ENCODE data around the gene KANSL1.

KANSL1 gene

GRCh38 chr17:45985447-45985846 lies 207.8 kb downstream of the KANSL1 start:
- Histone ChIP-seq H2AFZ (ENCODE audit: low read depth, low read length, severe bottlenecking) (no peak overlapping the region), H3K4me3 (ENCODE audit: insufficient read depth, low read length, poor library complexity, severe bottlenecking) (no peak overlapping the region), H3K36me3 (ENCODE audit: low read length) (no peaks in the 10 kb centered on the region), H3K27ac (ENCODE audit: low read depth, low read length) (no peak overlapping the region), H3K9me3 (ENCODE audit: insufficient read depth, low read length) (no peaks in the 10 kb centered on the region), H3K27me3 (ENCODE audit: low read length) (no peaks in the 10 kb centered on the region), H3K79me2 (ENCODE audit: insufficient read depth, low read length) (no peaks in the 10 kb centered on the region), H3K9ac (ENCODE audit: low read length) (no peak overlapping the region), H4K20me1 (ENCODE audit: low read depth, low read length) (no peaks in the 10 kb centered on the region), H3K9me2 (replicated peaks; ENCODE audit: insufficient read depth, low read length) (no peaks in the 10 kb centered on the region), H3K4me2 (ENCODE audit: low read depth, low read length, poor library complexity, severe bottlenecking) (no peak overlapping the region), H3F3A (ENCODE audit: insufficient read depth) (no peaks in the 10 kb centered on the region)
- TF ChIP-seq EZH2phosphoT487 (conservative IDR thresholded peaks at IDR 0.05; ENCODE audit: low read length) (no peak), CTCF (IDR thresholded peaks at IDR 0.05; ENCODE audit: insufficient read depth, low read length, poor library complexity, severe bottlenecking) (no peak)

- H3K79me2 ChIP-seq (ENCODE audit: insufficient read depth, low read length) = no peaks in the 10 kb centered on the region
- H3K9ac ChIP-seq (ENCODE audit: low read length) = no peak overlapping the region
- H2AFZ ChIP-seq (ENCODE audit: low read depth, low read length, severe bottlenecking) = no peak overlapping the region
- no peak overlapping the region for H3K4me2 ChIP-seq (ENCODE audit: low read depth, low read length, poor library complexity, severe bottlenecking)
- H3K36me3 ChIP-seq (ENCODE audit: low read length) = no peaks in the 10 kb centered on the region
- no peaks in the 10 kb centered on the region for H3K27me3 ChIP-seq (ENCODE audit: low read length)
- no peaks in the 10 kb centered on the region for H4K20me1 ChIP-seq (ENCODE audit: low read depth, low read length)
- no peaks in the 10 kb centered on the region for H3K9me2 ChIP-seq (replicated peaks; ENCODE audit: insufficient read depth, low read length)
- H3K9me3 ChIP-seq (ENCODE audit: insufficient read depth, low read length) = no peaks in the 10 kb centered on the region
- TF ChIP-seq EZH2phosphoT487 (conservative IDR thresholded peaks at IDR 0.05; ENCODE audit: low read length) (no peak), CTCF (IDR thresholded peaks at IDR 0.05; ENCODE audit: insufficient read depth, low read length, poor library complexity, severe bottlenecking) (no peak)
- no peak overlapping the region for H3K4me3 ChIP-seq (ENCODE audit: insufficient read depth, low read length, poor library complexity, severe bottlenecking)
- H3F3A ChIP-seq (ENCODE audit: insufficient read depth) = no peaks in the 10 kb centered on the region
- no peak overlapping the region for H3K27ac ChIP-seq (ENCODE audit: low read depth, low read length)
Measured at GRCh38 chr17:45984368-45984767, 208.9 kb downstream of the KANSL1 start.

- Histone ChIP-seq H3K27ac (ENCODE audit: low read depth, low read length) (no peak overlapping the region), H3K9ac (ENCODE audit: low read length) (no peak overlapping the region), H3K4me3 (ENCODE audit: insufficient read depth, low read length, poor library complexity, severe bottlenecking) (no peak overlapping the region), H3K9me2 (replicated peaks; ENCODE audit: insufficient read depth, low read length) (no peaks in the 10 kb centered on the region), H3K4me2 (ENCODE audit: low read depth, low read length, poor library complexity, severe bottlenecking) (no peak overlapping the region), H3K27me3 (ENCODE audit: low read length) (no peaks in the 10 kb centered on the region), H4K20me1 (ENCODE audit: low read depth, low read length) (no peaks in the 10 kb centered on the region), H3F3A (ENCODE audit: insufficient read depth) (no peaks in the 10 kb centered on the region), H3K79me2 (ENCODE audit: insufficient read depth, low read length) (no peaks in the 10 kb centered on the region), H3K9me3 (ENCODE audit: insufficient read depth, low read length) (no peaks in the 10 kb centered on the region), H3K36me3 (ENCODE audit: low read length) (no peaks in the 10 kb centered on the region), H2AFZ (ENCODE audit: low read depth, low read length, severe bottlenecking) (no peak overlapping the region)
- no peak for TF ChIP-seq CTCF (IDR thresholded peaks at IDR 0.05; ENCODE audit: insufficient read depth, low read length, poor library complexity, severe bottlenecking)
- TF ChIP-seq EZH2phosphoT487 (conservative IDR thresholded peaks at IDR 0.05; ENCODE audit: low read length) = no peak
Measured at GRCh38 chr17:45983614-45984310, 209.5 kb downstream of the KANSL1 start.

Measured in SU-DHL-6 (cell line).